D721Med (cell line): ENCODE measurements around the gene RAB27B.
A peak's percentile ranks its signal among the peaks of the same experiment; 100 is the strongest.
"Not testable (repeated sequence)": the region's sequence is repeated elsewhere in the genome, so short reads cannot be mapped to it uniquely, and the experiment has no call there.

Experiments used
- DNase-seq: peaks from one replicate; pipeline ENCODE4 v3.0.0; 2011; ENCODE audit warnings: low spot score; ENCODE audit not compliant: insufficient read length
- FAIRE-seq: peaks from 2 replicates; lab custom pipeline; 2011; peaks lifted over from hg19 to GRCh38; lab: Jason Lieb, UNC
- CTCF ChIP-seq: IDR thresholded peaks from 2 replicates; pipeline ENCODE4 v1.5.1; 2012; ENCODE audit warnings: mild to moderate bottlenecking, control low read depth; ENCODE audit not compliant: insufficient read depth; ENCODE audit errors: missing control alignments

Gene RAB27B

GRCh38 chr18:54802686-54803395, 25.4 kb upstream of the RAB27B start:
- no peak for DNase-seq
- no peak for TF ChIP-seq CTCF
- FAIRE-seq: peak; percentile 11

DNA sequence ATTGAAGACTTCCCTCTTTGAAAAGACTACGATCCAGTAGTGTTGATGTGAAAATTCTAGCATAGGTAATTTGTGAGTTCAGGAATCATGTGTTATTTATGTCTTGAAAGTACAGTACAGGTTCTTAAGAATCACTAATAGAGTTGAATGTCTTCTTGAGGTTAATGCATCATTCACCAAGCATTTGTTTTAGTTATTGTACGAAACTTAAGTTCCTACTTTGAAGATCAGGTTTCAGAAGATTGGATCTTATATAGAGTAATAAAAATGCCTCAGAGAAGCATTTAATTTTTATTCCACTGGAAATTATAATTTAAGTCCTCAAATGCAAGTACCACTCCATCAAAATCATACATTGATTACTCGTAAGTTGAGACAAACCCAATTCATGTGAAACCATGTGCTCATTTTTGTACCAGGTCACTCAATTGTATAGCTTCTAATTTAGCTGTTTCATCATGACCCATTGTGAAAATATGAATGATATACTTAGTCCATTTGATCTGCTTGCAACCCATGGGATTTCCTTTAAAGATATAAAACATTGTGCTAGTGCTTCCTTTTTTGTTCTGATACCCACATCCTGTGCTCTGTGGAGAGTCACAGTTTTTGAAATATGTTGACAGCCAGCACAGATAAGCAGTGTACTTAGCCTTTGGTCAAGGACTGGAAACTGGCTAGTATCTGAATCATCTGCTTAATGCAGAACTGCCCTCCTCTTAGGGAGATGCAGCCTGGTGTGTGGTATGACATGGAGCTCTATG, 22.5 kb upstream of the RAB27B start:
- no peak for DNase-seq
- peak; percentile 100 for FAIRE-seq
- TF ChIP-seq CTCF: no peak

- DNase-seq (no peak), FAIRE-seq (peak; percentile 97)
- TF ChIP-seq CTCF: no peak
Measured at GRCh38 chr18:54806526-54806925, 21.8 kb upstream of the RAB27B start.

GRCh38 chr18:54807303-54807702, 21.0 kb upstream of the RAB27B start:
- no peak for TF ChIP-seq CTCF
- DNase-seq (no peak), FAIRE-seq (no peak)

- not testable (repeated sequence) for FAIRE-seq, DNase-seq
Measured at GRCh38 chr18:54810662-54811061, 17.6 kb upstream of the RAB27B start.

DNA sequence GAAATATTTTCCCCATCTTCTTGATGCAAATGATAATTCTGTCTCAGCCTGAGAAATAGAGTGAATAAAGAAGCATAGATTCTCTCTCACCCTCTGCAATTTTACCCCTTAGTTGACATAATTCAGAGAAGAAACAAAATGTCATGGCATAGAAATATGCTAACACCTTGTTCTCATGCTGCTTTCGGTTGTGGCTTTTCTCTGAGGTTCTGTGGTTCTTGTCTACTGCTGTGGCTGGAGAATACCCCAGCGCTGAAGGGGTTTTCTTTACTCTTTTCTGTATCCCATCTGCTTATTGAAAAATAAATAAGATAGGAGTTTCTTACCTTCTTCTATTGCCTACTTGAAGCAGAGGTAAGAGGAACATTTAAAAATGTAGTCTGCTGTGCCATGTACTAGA, 15.4 kb upstream of the RAB27B start:
- FAIRE-seq (no peak), DNase-seq (no peak)
- TF ChIP-seq CTCF: no peak

GRCh38 chr18:54813305-54813704, 15.0 kb upstream of the RAB27B start:
- DNase-seq: no peak
- no peak for TF ChIP-seq CTCF
- FAIRE-seq: no peak
